H9 (cell line): Measurements from ENCODE around the gene KRT79. TPM values are rescaled to one million over a fixed set of nuclear protein-coding genes. Genes with fewer than 3 reads are reported as not detected.

Experiments used
- DNase-seq: peaks from one replicate; pipeline ENCODE4 v3.0.0-alpha.2; 2017
- H2AFZ ChIP-seq: one replicate; pipeline ENCODE4 v1.6.1; 2013; ENCODE audit warnings: mild to moderate bottlenecking, low read length, control low read depth, moderate library complexity
- H2AK5ac ChIP-seq: 2 replicates; pipeline ENCODE4 v1.6.1; 2013; ENCODE audit warnings: low read length, control low read depth, mixed read lengths; ENCODE audit not compliant: insufficient read length
- H2BK120ac ChIP-seq: one replicate; pipeline ENCODE4 v1.6.1; 2013; ENCODE audit warnings: low read depth, mild to moderate bottlenecking, low read length, control low read depth, inconsistent platforms; ENCODE audit not compliant: poor library complexity, severe bottlenecking
- H2BK12ac ChIP-seq: 2 replicates; pipeline ENCODE4 v1.6.1; 2013; ENCODE audit warnings: low read length, control low read depth, mixed read lengths, low read depth; ENCODE audit not compliant: insufficient read length
- H2BK15ac ChIP-seq: 2 replicates; pipeline ENCODE4 v1.6.1; 2013; ENCODE audit warnings: low read depth, low read length, control low read depth
- H2BK20ac ChIP-seq: one replicate; pipeline ENCODE4 v1.6.1; 2013; ENCODE audit warnings: low read depth, mild to moderate bottlenecking, low read length, control low read depth, inconsistent platforms; ENCODE audit not compliant: poor library complexity, severe bottlenecking
- H2BK5ac ChIP-seq: 2 replicates; pipeline ENCODE4 v1.6.1; 2013; ENCODE audit warnings: low read length, control low read depth, mixed read lengths; ENCODE audit not compliant: insufficient read length
- H3K14ac ChIP-seq: 2 replicates; pipeline ENCODE4 v1.6.1; 2013; ENCODE audit warnings: low read length, control low read depth; ENCODE audit not compliant: insufficient read depth
- H3K18ac ChIP-seq: 2 replicates; pipeline ENCODE4 v1.6.1; 2013; ENCODE audit warnings: low read depth, mild to moderate bottlenecking, mixed read lengths, low read length, control low read depth; ENCODE audit not compliant: insufficient read length
- H3K23ac ChIP-seq: 2 replicates; pipeline ENCODE4 v1.6.1; 2013; ENCODE audit warnings: low read length, control low read depth, mixed read lengths, low read depth; ENCODE audit not compliant: insufficient read length
- H3K23me2 ChIP-seq: 2 replicates; pipeline ENCODE4 v1.6.1; 2013; ENCODE audit warnings: low read depth, mild to moderate bottlenecking, mixed read lengths, low read length, control low read depth; ENCODE audit not compliant: insufficient read length, poor library complexity, severe bottlenecking
- H3K27ac ChIP-seq: 2 replicates; pipeline ENCODE4 v1.5.1; 2013; ENCODE audit warnings: low read length, control low read depth, mixed read lengths, low read depth; ENCODE audit not compliant: insufficient read length
- H3K27me3 ChIP-seq: 2 replicates; pipeline ENCODE4 v1.6.1; 2013; ENCODE audit warnings: low read length, control low read depth, inconsistent platforms; ENCODE audit not compliant: insufficient read depth
- H3K4ac ChIP-seq: 2 replicates; pipeline ENCODE4 v1.6.1; 2013; ENCODE audit warnings: low read depth, mild to moderate bottlenecking, control low read depth, inconsistent platforms, low read length, moderate library complexity
- H3K4me1 ChIP-seq: 2 replicates; pipeline ENCODE4 v1.6.1; 2013; ENCODE audit warnings: low read length, control low read depth, inconsistent platforms; ENCODE audit not compliant: insufficient read depth
- H3K4me2 ChIP-seq: 2 replicates; pipeline ENCODE4 v1.6.1; 2013; ENCODE audit warnings: low read length, control low read depth, mixed read lengths; ENCODE audit not compliant: insufficient read length, insufficient read depth
- H3K56ac ChIP-seq: 2 replicates; pipeline ENCODE4 v1.6.1; 2013; ENCODE audit warnings: low read depth, mild to moderate bottlenecking, mixed read lengths, low read length, control low read depth; ENCODE audit not compliant: insufficient read length
- H3K79me1 ChIP-seq: 2 replicates; pipeline ENCODE4 v1.6.1; 2013; ENCODE audit warnings: low read depth, mild to moderate bottlenecking, moderate library complexity, low read length, control low read depth, inconsistent platforms; ENCODE audit not compliant: insufficient read depth, poor library complexity, severe bottlenecking
- H3K79me2 ChIP-seq: 2 replicates; pipeline ENCODE4 v1.6.1; 2013; ENCODE audit warnings: low read length, control low read depth, inconsistent platforms; ENCODE audit not compliant: insufficient read depth
- H3K9ac ChIP-seq: 2 replicates; pipeline ENCODE4 v1.6.1; 2013; ENCODE audit warnings: low read length, control low read depth, mixed read lengths; ENCODE audit not compliant: insufficient read length; ENCODE audit errors: extremely low read depth
- H3K9me3 ChIP-seq: one replicate; pipeline ENCODE4 v1.6.1; 2013; ENCODE audit warnings: low read depth, low read length, inconsistent platforms; ENCODE audit not compliant: control insufficient read depth
- H3T11ph ChIP-seq: one replicate; pipeline ENCODE4 v1.6.1; 2013; ENCODE audit warnings: mild to moderate bottlenecking, low read length, control low read depth, inconsistent platforms
- H4K20me1 ChIP-seq: one replicate; pipeline ENCODE4 v1.6.1; 2013; ENCODE audit not compliant: control insufficient read depth, insufficient read length, insufficient read depth
- H4K5ac ChIP-seq: 2 replicates; pipeline ENCODE4 v1.6.1; 2013; ENCODE audit warnings: low read depth, mild to moderate bottlenecking, mixed read lengths, low read length, control low read depth; ENCODE audit not compliant: insufficient read length
- H4K8ac ChIP-seq: replicated peaks from 2 replicates; pipeline ENCODE4 v1.6.1; 2013; ENCODE audit warnings: low read length, control low read depth, mixed read lengths, low read depth; ENCODE audit not compliant: insufficient read length
- H4K91ac ChIP-seq: 2 replicates; pipeline ENCODE4 v1.6.1; 2013; ENCODE audit warnings: low read depth, mild to moderate bottlenecking, moderate library complexity, mixed read lengths, low read length, control low read depth; ENCODE audit not compliant: insufficient read length
- H3K27ac Mint-ChIP-seq, 3 experiments: 2 replicates in 2 of 3; 3 replicates in 1 of 3; pipeline ENCODE4 v1.8.0; 2020 to 2021; ENCODE audit warnings: mixed read lengths in 3 of 3, mild to moderate bottlenecking in 1 of 3, moderate library complexity in 1 of 3
- H3K27me3 Mint-ChIP-seq: 2 replicates; pipeline ENCODE4 v1.8.0; 2021; ENCODE audit warnings: low read depth, mild to moderate bottlenecking, moderate library complexity, mixed read lengths
- H3K36me3 Mint-ChIP-seq, 3 experiments: 2 replicates in 2 of 3; 3 replicates in 1 of 3; pipeline ENCODE4 v1.8.0; 2020 to 2021; ENCODE audit warnings: low read depth in 3 of 3, mixed read lengths in 3 of 3; ENCODE audit not compliant: insufficient read depth in 1 of 3
- H3K4me1 Mint-ChIP-seq, 2 experiments: 2 replicates each; pipeline ENCODE4 v1.8.0; 2020; ENCODE audit warnings: mixed read lengths in 2 of 2
- H3K4me3 Mint-ChIP-seq, 2 experiments: 2 replicates in 1 of 2; 3 replicates in 1 of 2; pipeline ENCODE4 v1.8.0; 2020 to 2021; ENCODE audit warnings: mild to moderate bottlenecking in 2 of 2, mixed read lengths in 2 of 2, moderate library complexity in 1 of 2
- H3K9me3 Mint-ChIP-seq, 2 experiments: 2 replicates in 1 of 2; 3 replicates in 1 of 2; pipeline ENCODE4 v1.8.0; 2020; ENCODE audit warnings: mild to moderate bottlenecking in 2 of 2, mixed read lengths in 2 of 2, moderate library complexity in 1 of 2
- CTCF ChIP-seq: fragments of 200-600 bp; sonication (generic); conservative IDR thresholded peaks from 3 replicates; pipeline ENCODE4 v1.8.0; 2021; ENCODE audit warnings: antibody characterized with exemption, mild to moderate bottlenecking
- WGBS: extraction: QIAGEN DNeasy Blood & Tissue Kit; methylation state at CpG from one replicate; pipeline ENCODE4 v1.1.7; 2013; ENCODE audit warnings: missing lambda C conversion rate, low lambda C conversion rate, mixed read lengths; ENCODE audit not compliant: insufficient read length; ENCODE audit errors: extremely low coverage; 5-methylcytosine and 5-hydroxymethylcytosine counted together
- total RNA-seq: library from RNA; stranded (reverse); gene quantifications from 2 replicates; pipeline ENCODE4 v1.2.1, GENCODE V29; 2021

Gene KRT79
- total RNA-seq, 1 experiment from 2014 or later = not detected

GRCh38 chr12:52788876-52789636 lies 45.1 kb downstream of the KRT79 start:
- H3K23me2 ChIP-seq = no peaks in the 10 kb centered on the region
- no peaks in the 10 kb centered on the region for H3K4me1 ChIP-seq
- DNase-seq = no peak
- no peak overlapping the region for H3K4me2 ChIP-seq
- no peak overlapping the region for H2BK120ac ChIP-seq
- no peak overlapping the region for H2AK5ac ChIP-seq
- Mint-ChIP-seq H3K27me3 (peaks cover 9% of the 10 kb centered on the region), H3K36me3 (no peaks in the 10 kb centered on the region), H3K9me3 (peaks cover 0 to 2% of the 10 kb centered on the region in 2 experiments; a peak in 2 of 5 replicates), H3K4me3 (no peak overlapping the region), H3K27ac (no peak overlapping the region), H3K4me1 (peaks cover 0 to 10% of the 10 kb centered on the region in 2 experiments; a peak in 2 of 4 replicates)
- H3K56ac ChIP-seq = no peak overlapping the region
- H3K79me2 ChIP-seq = no peaks in the 10 kb centered on the region
- H4K20me1 ChIP-seq = no peaks in the 10 kb centered on the region
- H3K14ac ChIP-seq = no peak overlapping the region; the same call in 1 of the 2 replicates
- no peak overlapping the region for H3K18ac ChIP-seq
- H2BK12ac ChIP-seq = no peak overlapping the region
- H3K79me1 ChIP-seq = no peaks in the 10 kb centered on the region
- H3K27ac ChIP-seq = no peak overlapping the region
- H3K27me3 ChIP-seq = no peaks in the 10 kb centered on the region
- no peak overlapping the region for H3K23ac ChIP-seq
- no peak overlapping the region for H2BK5ac ChIP-seq
- H3K9me3 ChIP-seq = no peaks in the 10 kb centered on the region
- no CpG with 5 or more reads among the region's 11 CpGs for WGBS
- no peak overlapping the region for H3K4ac ChIP-seq
- H4K5ac ChIP-seq = no peak overlapping the region
- H2AFZ ChIP-seq = no peak overlapping the region
- no peak overlapping the region for H2BK15ac ChIP-seq
- no peak overlapping the region for H2BK20ac ChIP-seq
- TF ChIP-seq CTCF = no peak
- H3T11ph ChIP-seq = no peak overlapping the region
- no peak overlapping the region for H4K8ac ChIP-seq
- H3K9ac ChIP-seq = no peak overlapping the region
- no peak overlapping the region for H4K91ac ChIP-seq
